H1 (cell line): ENCODE results near the gene LAD1. TPM values are rescaled to one million over a fixed set of nuclear protein-coding genes. Genes with fewer than 3 reads are reported as not detected.

Source experiments
- ATF2 ChIP-seq: IDR thresholded peaks from 2 replicates; pipeline ENCODE4 v1.6.1; 2012; ENCODE audit warnings: low read length, inconsistent platforms
- CREB1 ChIP-seq: IDR thresholded peaks from 2 replicates; pipeline ENCODE4 v1.6.1; 2012; ENCODE audit warnings: inconsistent platforms
- GTF2F1 ChIP-seq: IDR thresholded peaks from 2 replicates; pipeline ENCODE4 v1.6.1; 2012; ENCODE audit warnings: low read depth, low read length, improper control_type of control experiment, borderline replicate concordance
- KDM5A ChIP-seq: fragments of 200-600 bp; IDR thresholded peaks from 2 replicates; pipeline ENCODE4 v1.7.1; 2012; ENCODE audit warnings: mild to moderate bottlenecking, low read length, inconsistent platforms, mixed read lengths
- POLR2AphosphoS5 ChIP-seq: IDR thresholded peaks from 2 replicates; pipeline ENCODE4 v1.6.1; 2011; ENCODE audit warnings: low read depth, low read length
- SIN3A ChIP-seq, 2 experiments: IDR thresholded peaks in 1 of 2; conservative IDR thresholded peaks in 1 of 2; 2 replicates each; pipeline ENCODE4 v1.6.1; 2011 to 2012; ENCODE audit warnings: low read length in 2 of 2, improper control_type of control experiment in 1 of 2, low read depth in 1 of 2, mild to moderate bottlenecking in 1 of 2
- SIX5 ChIP-seq: IDR thresholded peaks from 2 replicates; pipeline ENCODE4 v1.6.1; 2011; ENCODE audit warnings: mild to moderate bottlenecking, low read depth, low read length
- SP1 ChIP-seq: IDR thresholded peaks from 2 replicates; pipeline ENCODE4 v1.6.1; 2011; ENCODE audit warnings: low read depth, low read length
- polyA plus RNA-seq, 7 experiments: library from polyadenylated mRNA; depleted of rRNA in 3 of 7; stranded (reverse) in 5 of 7; unstranded in 2 of 7; fragments of >200 nt in 5 of 7; fragments of 200-250 nt in 2 of 7; gene quantifications; 1 replicate in 5 of 7; 2 replicates in 1 of 7; 4 replicates in 1 of 7; pipeline versions ENCODE4 v1.2.1 to v1.2.3, GENCODE V29; 2011 to 2013; ENCODE audit warnings: missing spikeins in 2 of 7, mixed read lengths in 2 of 7
- total RNA-seq: library from RNA; stranded (reverse); fragmentation: NEBNext Ultra II Directional; extraction: Animal tissue kit (Norgen Biotek cat#: 25700); gene quantifications from 2 replicates; pipeline ENCODE4 v1.2.1, GENCODE V29; 2021

Gene LAD1
- total and polyA plus RNA-seq, 2 of the 8 experiments (the other 6 are each of a cell fraction or from before 2014, with no cell fraction given) = 9.3 to 32.8 TPM

DNA sequence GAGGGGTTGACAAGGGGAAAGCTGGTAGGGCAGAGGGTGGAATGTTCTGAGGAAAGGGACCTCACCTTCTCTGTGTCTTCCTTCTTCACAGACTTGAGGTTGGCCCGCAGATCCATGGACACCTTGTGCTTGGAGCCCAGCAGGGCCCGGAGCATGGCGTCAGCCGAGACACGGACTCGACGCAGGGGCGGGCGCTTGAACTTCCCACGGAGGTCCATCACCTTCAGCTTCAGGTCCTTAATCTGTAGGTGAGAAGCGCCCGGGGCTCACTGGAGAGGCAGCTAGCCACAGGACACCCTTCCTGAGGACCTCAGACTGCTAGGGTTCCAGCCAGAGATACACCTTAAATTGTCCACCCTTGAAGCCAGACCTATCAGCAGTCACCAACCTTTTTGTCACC lies 12.2 kb upstream of the LAD1 start (continued):
- TF ChIP-seq KDM5A (no peak), SIX5 (no peak), GTF2F1 (no peak), POLR2AphosphoS5 (no peak), ATF2 (no peak), SP1 (no peak), CREB1 (no peak), SIN3A (conservative IDR thresholded peaks at IDR 0.05 in 1 of 2, IDR thresholded peaks at IDR 0.05 in 1 of 2; ENCODE audit: low read depth in 1 of 2, low read length in 2 of 2) (no peak)
- TF ChIP-seq, all 59 proteins: peak for 0
